GM23248 (cell line): ENCODE results near the gene LRRC75A.

Experiments
- EZH2 ChIP-seq: fragments of 200-600 bp; sonication (generic); IDR thresholded peaks from 2 replicates; pipeline ENCODE4 v1.6.1; 2018; ENCODE audit warnings: antibody characterized with exemption, mild to moderate bottlenecking; ENCODE audit not compliant: insufficient read depth, poor library complexity, severe bottlenecking
- EZH2phosphoT487 ChIP-seq: fragments of 200-600 bp; sonication (generic); IDR thresholded peaks from 2 replicates; pipeline ENCODE4 v1.6.1; 2018; ENCODE audit warnings: antibody characterized with exemption, moderate library complexity, mild to moderate bottlenecking, low read depth; ENCODE audit not compliant: insufficient read depth

- no peak for TF ChIP-seq EZH2
- TF ChIP-seq EZH2phosphoT487 = no peak
Measured at GRCh38 chr17:16488968-16489337, 3.0 kb downstream of the LRRC75A start.
